ENCODE measurements around the gene BCAS3. TPM values are rescaled to one million over a fixed set of nuclear protein-coding genes. Genes with fewer than 3 reads are reported as not detected.

The BCAS3 gene
- total RNA-seq, 1 donor from 2014 or later, result 75.9 TPM

DNA sequence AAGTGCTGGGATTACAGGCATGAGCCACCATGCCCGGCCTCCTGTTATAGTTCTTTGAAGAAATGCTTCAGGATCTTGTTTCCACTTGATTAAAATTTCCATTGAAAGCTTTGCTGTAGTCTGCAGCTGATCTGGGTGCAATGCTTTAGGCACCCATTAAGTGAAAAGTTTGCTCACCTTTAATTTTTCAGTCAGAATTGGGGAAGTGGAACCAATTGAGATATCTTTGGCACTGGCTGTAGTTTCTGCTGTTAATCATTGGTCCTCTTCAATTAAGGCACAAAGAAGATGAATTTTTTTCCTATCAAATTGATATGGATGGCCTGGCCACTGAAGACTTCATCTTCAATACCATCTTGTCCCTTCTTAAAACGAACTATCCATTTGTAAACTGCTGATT, 385.9 kb downstream of the BCAS3 start:
- Histone ChIP-seq H3K27ac (no peak overlapping the region), H3K36me3 (no peaks in the 10 kb centered on the region), H3K27me3 (no peaks in the 10 kb centered on the region), H3K4me3 (no peak overlapping the region), H3K4me1 (peaks cover 0 to 11% of the 10 kb centered on the region in 2 donors), H3K9me3 (no peaks in the 10 kb centered on the region)
- intact Hi-C loops (cut with DNase I), result no loop called here
- TF ChIP-seq, protein P1, sequence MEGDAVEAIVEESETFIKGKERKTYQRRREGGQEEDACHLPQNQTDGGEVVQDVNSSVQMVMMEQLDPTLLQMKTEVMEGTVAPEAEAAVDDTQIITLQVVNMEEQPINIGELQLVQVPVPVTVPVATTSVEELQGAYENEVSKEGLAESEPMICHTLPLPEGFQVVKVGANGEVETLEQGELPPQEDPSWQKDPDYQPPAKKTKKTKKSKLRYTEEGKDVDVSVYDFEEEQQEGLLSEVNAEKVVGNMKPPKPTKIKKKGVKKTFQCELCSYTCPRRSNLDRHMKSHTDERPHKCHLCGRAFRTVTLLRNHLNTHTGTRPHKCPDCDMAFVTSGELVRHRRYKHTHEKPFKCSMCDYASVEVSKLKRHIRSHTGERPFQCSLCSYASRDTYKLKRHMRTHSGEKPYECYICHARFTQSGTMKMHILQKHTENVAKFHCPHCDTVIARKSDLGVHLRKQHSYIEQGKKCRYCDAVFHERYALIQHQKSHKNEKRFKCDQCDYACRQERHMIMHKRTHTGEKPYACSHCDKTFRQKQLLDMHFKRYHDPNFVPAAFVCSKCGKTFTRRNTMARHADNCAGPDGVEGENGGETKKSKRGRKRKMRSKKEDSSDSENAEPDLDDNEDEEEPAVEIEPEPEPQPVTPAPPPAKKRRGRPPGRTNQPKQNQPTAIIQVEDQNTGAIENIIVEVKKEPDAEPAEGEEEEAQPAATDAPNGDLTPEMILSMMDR (IDR thresholded peaks at IDR 0.05), result no peak
- DNase-seq (ENCODE audit: low spot score in 2 of 2), result no peak

DNA sequence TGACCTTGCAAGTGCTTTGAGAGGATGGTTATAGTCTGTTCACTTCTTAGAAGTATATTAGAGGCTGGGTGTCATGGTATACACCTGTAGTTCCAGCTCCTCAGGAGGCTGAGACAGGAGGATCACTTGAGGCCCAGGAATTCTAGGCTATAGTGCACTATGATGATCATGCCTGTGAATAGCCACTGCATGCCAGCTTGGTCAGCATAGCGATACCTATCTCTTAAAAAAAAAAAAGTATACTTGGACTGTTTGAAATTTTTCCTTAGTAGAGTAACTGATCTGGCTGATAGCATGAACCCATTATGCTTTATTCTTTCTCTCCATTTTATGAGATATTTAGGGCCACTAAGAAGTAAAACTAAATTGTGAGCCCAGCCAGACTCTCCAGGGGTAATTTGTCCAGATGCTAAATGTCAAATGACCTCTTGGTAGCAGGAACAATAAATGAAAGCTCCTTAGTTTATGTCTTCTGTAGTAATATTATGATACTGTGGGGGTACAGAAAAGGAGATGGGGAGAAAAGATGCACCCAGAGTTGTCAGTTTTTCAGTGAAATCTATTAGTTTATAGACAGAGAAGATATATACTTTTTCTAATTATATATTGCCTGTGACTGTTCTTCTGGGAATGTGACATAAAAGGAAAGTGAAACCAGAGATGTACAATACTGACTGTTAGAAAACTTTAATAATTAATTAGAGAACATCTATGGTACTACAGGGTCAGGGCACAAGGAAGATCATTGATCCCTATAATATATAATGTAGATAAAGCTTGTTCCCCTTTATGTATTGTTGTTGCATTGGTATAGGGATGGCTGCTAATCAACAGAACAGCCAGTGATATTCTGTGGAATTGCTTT, 386.7 kb downstream of the BCAS3 start:
- no peaks in the 10 kb centered on the region for H3K9me3 ChIP-seq
- no peaks in the 10 kb centered on the region for H3K27me3 ChIP-seq
- intact Hi-C loops (cut with DNase I), result no loop called here
- no peak for DNase-seq (ENCODE audit: low spot score in 2 of 2)
- no peak overlapping the region for H3K4me3 ChIP-seq
- H3K27ac ChIP-seq, result no peak overlapping the region
- peaks cover 0 to 11% of the 10 kb centered on the region in 2 donors for H3K4me1 ChIP-seq
- H3K36me3 ChIP-seq, result no peaks in the 10 kb centered on the region
- TF ChIP-seq, protein P1 (IDR thresholded peaks at IDR 0.05), result no peak

DNA sequence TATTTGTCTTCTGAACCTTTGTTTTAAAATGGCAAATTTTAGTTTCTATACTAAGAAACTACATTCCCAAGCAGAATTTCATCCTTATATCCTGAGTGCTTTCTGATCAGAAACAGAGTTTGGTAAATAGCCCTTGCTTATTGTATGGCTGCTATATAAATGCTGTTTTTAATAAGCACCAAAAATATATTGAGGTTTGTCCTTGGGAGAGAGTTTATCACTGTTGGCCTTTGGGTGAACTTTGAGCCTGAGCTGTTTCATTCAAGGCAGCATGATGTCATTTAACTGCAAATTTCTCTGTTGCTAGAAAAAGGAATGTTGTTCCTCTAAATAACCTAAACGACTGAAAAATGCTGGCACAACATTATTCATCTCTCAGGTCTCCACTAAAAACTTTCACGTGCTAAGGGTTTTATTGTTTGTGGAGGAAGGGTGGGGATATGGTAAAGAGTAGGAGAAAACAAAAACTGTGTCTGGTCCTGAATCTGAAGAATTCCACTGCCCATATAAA, 387.7 kb downstream of the BCAS3 start:
- no peaks in the 10 kb centered on the region for H3K27me3 ChIP-seq
- peaks cover 0 to 11% of the 10 kb centered on the region in 2 donors for H3K4me1 ChIP-seq
- no peaks in the 10 kb centered on the region for H3K36me3 ChIP-seq
- H3K4me3 ChIP-seq, result no peak overlapping the region
- no peak for DNase-seq (ENCODE audit: low spot score in 2 of 2)
- TF ChIP-seq, protein P1 (IDR thresholded peaks at IDR 0.05), result no peak
- H3K27ac ChIP-seq, result peak overlapping the region in 1 of 2 donors; percentile 7
- intact Hi-C loops (cut with DNase I), result no loop called here
- no peaks in the 10 kb centered on the region for H3K9me3 ChIP-seq

DNA sequence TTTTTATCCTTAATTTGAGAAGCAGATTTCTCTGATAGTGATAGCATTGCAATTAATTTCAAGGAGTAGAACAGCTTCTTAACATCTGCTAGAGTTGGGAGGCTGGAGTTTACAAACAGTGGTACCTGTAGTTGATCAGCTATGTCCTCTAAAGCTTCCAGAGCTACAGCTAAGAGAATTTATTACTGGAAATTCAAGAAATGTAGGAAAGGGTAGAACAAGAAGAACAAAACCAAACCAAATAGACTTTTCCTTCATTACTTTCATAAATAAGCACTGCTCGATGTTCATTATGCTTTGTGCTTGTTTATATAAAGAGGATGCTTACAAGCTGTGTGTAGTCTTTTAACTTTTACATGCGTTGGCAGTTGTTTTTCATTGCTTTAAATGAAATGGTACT, 388.4 kb downstream of the BCAS3 start:
- H3K27me3 ChIP-seq, result no peaks in the 10 kb centered on the region
- H3K4me3 ChIP-seq, result no peak overlapping the region
- no peaks in the 10 kb centered on the region for H3K9me3 ChIP-seq
- no peaks in the 10 kb centered on the region for H3K36me3 ChIP-seq
- TF ChIP-seq, protein P1 (IDR thresholded peaks at IDR 0.05), result no peak
- no peak overlapping the region for H3K27ac ChIP-seq
- intact Hi-C loops (cut with DNase I), result no loop called here
- H3K4me1 ChIP-seq, result peaks cover 0 to 11% of the 10 kb centered on the region in 2 donors
- DNase-seq (ENCODE audit: low spot score in 2 of 2), result no peak

DNA sequence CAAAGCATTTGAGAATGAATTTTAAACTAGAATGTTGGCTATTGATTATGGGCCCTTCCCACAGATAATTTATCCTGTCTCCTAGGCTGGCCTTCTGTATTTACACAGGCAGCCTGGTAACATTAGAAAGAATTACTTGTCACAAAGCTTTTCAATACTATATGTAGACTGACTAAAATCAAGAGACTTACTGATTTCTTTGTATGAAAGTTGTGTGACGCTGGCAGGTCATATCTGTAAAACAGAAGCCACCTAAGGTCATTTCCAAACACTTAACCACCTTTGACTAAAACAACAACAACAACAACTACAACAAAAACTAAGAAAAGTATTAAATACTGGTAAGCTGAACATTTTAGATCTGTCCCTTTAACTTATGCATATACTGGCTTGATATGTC, 393.0 kb downstream of the BCAS3 start:
- Histone ChIP-seq H3K27ac (no peak overlapping the region), H3K36me3 (no peaks in the 10 kb centered on the region), H3K27me3 (no peaks in the 10 kb centered on the region), H3K4me1 (no peaks in the 10 kb centered on the region), H3K4me3 (no peak overlapping the region), H3K9me3 (no peaks in the 10 kb centered on the region)
- no peak for DNase-seq (ENCODE audit: low spot score in 2 of 2)
- TF ChIP-seq, protein P1 (IDR thresholded peaks at IDR 0.05), result no peak
- intact Hi-C loops (cut with DNase I), result no loop called here
